GM18907 (cell line): Measurements from ENCODE around the gene FAM53C.
A peak's percentile ranks its signal among the peaks of the same experiment; 100 is the strongest.
"Not testable (repeated sequence)": the region's sequence is repeated elsewhere in the genome, so short reads cannot be mapped to it uniquely, and the experiment has no call there.

Experiments used
- ATAC-seq: cut with Tn5 transposase; IDR thresholded peaks from one replicate; pipeline ENCODE4 v1.9.1; 2021; ENCODE audit warnings: mild to moderate bottlenecking, moderate library complexity; ENCODE audit not compliant: unreplicated experiment

The FAM53C gene

GRCh38 chr5:138337685-138338410 is at the start of gene FAM53C:
FAM53C (plus strand) TSS chr5:138338266; CDS start chr5:138341336, 3,070 bp downstream.
- peak; percentile 86 for ATAC-seq

GRCh38 chr5:138289296-138289695 is 48.8 kb upstream of the FAM53C start:
- no peak for ATAC-seq

GRCh38 chr5:138303372-138303771 is 34.7 kb upstream of the FAM53C start:
- no peak for ATAC-seq

GRCh38 chr5:138305797-138306196 is 32.3 kb upstream of the FAM53C start:
- no peak for ATAC-seq

GRCh38 chr5:138315751-138316278 is 22.3 kb upstream of the FAM53C start:
- ATAC-seq = no peak

- ATAC-seq = no peak
These were observed 21.7 kb upstream of the FAM53C start for GRCh38 chr5:138316355-138316754.

- ATAC-seq = not testable (repeated sequence)
These were observed 19.9 kb upstream of the FAM53C start for GRCh38 chr5:138318211-138318610.

- ATAC-seq = no peak
These were observed 7.1 kb upstream of the FAM53C start for GRCh38 chr5:138330813-138331448.

GRCh38 chr5:138331449-138332368 is 6.4 kb upstream of the FAM53C start, which contains the start of gene CDC25C:
CDC25C (minus strand) TSS chr5:138331804; CDS start chr5:138331180, 624 bp downstream.
- peak; percentile 98 for ATAC-seq

GRCh38 chr5:138334867-138335447 is 3.1 kb upstream of the FAM53C start:
- ATAC-seq = no peak

GRCh38 chr5:138336952-138337684 is 948 bp upstream of the FAM53C start:
- peak; percentile 15 for ATAC-seq

- ATAC-seq = no peak
These were observed 485 bp downstream of the FAM53C start for GRCh38 chr5:138338411-138339090.

- ATAC-seq = no peak
These were observed 1.0 kb downstream of the FAM53C start for GRCh38 chr5:138339091-138339456.

GRCh38 chr5:138339464-138339863 is 1.4 kb downstream of the FAM53C start:
- ATAC-seq = no peak

GRCh38 chr5:138340008-138340407 is 1.9 kb downstream of the FAM53C start:
- no peak for ATAC-seq

- no peak for ATAC-seq
These were observed 7.0 kb downstream of the FAM53C start for GRCh38 chr5:138344887-138345622.

- no peak for ATAC-seq
These were observed 8.8 kb downstream of the FAM53C start for GRCh38 chr5:138346889-138347288.

GRCh38 chr5:138349852-138350562 is 11.9 kb downstream of the FAM53C start:
- no peak for ATAC-seq
